GM19099 (cell line): ENCODE measurements around the gene ZNF581.

Experiments
- POLR2A ChIP-seq: IDR thresholded peaks from 3 replicates; pipeline ENCODE4 v1.6.1; 2011; ENCODE audit warnings: low read depth; ENCODE audit not compliant: insufficient read length; ENCODE audit errors: extremely low read depth

ZNF581 gene

GRCh38 chr19:55673465-55673864 lies 30.0 kb downstream of the ZNF581 start:
- no peak for TF ChIP-seq POLR2A

DNA sequence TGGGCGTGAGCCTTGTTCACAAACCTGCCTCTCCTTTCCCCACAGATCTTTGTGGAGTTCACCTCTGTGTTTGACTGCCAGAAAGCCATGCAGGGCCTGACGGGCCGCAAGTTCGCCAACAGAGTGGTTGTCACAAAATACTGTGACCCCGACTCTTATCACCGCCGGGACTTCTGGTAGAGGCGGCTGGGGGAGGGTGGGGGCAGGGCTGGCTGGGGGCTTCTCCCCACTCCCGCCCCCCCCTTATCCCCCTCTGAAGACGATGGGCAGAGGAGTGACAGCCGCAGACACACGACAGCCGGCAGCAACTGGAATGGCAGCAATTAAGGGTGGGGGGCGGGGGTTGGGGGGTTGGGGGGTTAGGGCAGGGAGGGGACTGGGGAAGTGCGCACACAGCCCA lies 30.4 kb downstream of the ZNF581 start:
- TF ChIP-seq POLR2A = no peak

DNA sequence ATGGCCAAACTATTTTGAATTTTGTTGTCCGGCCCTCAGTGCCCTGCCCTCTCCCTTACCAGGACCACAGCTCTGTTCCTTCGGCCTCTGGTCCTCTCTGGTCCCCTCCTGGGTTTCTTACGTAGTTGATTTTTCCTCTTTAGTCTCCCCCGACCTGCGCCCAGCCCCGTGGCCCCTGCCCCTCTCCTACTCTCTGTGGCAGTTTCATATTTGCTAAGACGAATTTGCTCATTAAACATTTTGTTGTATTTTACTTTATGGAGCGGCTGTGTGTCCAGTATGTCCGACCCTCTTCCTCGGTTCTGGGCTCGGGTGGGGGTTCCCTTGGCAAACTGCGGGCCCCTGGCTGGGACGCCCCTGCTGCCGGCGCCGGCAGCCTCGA lies 31.0 kb downstream of the ZNF581 start:
- TF ChIP-seq POLR2A = no peak

- peak; percentile 63 for TF ChIP-seq POLR2A
These were observed 31.6 kb downstream of the ZNF581 start, which contains the start of gene EPN1 for GRCh38 chr19:55674841-55675660. TSS of gene EPN1 (plus strand) at chr19:55675226. CDS start at chr19:55678628, 3,402 bp downstream.

DNA sequence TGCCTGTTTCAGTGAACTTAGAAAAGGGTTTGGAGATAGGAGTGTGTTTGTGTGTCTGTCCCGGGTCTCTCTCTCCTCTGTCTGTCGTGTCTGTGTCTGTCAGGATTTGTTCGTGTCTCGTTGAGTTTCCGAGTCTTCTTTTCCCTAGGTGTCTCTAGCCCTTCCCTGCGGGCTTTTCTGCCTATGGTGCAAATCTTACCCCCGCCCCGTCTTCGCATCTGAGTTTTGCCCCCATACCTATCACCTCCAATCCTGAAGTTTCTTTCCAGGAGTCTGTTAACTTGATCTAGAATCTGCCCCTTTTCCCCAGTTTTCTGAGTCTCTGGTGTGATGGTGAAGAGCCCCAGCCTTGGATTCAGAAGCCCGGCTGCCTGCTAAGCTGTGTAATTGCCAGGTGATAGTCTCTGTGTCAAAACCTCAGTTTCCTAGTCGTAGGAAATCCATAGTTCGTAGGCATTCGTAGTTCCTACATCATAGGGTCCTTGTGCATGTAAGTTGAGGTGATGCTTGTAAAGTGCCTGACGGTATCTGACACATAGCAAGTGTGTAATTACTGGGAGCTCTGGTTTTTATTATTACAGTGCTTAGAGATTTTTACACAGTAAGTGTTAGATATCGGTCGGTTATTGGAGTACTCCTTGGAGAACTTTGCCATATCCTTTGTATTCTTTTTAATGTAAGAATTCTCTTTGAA lies 32.4 kb downstream of the ZNF581 start:
- no peak for TF ChIP-seq POLR2A

- no peak for TF ChIP-seq POLR2A
These were observed 32.9 kb downstream of the ZNF581 start for GRCh38 chr19:55676383-55676782.

- TF ChIP-seq POLR2A = peak; percentile 35
These were observed 33.5 kb downstream of the ZNF581 start for GRCh38 chr19:55676889-55677505.

GRCh38 chr19:55677572-55678028 lies 34.2 kb downstream of the ZNF581 start:
- TF ChIP-seq POLR2A = no peak

- peak; percentile 52 for TF ChIP-seq POLR2A
These were observed 34.7 kb downstream of the ZNF581 start for GRCh38 chr19:55678121-55678671.

- TF ChIP-seq POLR2A = no peak
These were observed 36.2 kb downstream of the ZNF581 start for GRCh38 chr19:55679343-55680257.

GRCh38 chr19:55680339-55681130 lies 37.1 kb downstream of the ZNF581 start:
- no peak for TF ChIP-seq POLR2A

DNA sequence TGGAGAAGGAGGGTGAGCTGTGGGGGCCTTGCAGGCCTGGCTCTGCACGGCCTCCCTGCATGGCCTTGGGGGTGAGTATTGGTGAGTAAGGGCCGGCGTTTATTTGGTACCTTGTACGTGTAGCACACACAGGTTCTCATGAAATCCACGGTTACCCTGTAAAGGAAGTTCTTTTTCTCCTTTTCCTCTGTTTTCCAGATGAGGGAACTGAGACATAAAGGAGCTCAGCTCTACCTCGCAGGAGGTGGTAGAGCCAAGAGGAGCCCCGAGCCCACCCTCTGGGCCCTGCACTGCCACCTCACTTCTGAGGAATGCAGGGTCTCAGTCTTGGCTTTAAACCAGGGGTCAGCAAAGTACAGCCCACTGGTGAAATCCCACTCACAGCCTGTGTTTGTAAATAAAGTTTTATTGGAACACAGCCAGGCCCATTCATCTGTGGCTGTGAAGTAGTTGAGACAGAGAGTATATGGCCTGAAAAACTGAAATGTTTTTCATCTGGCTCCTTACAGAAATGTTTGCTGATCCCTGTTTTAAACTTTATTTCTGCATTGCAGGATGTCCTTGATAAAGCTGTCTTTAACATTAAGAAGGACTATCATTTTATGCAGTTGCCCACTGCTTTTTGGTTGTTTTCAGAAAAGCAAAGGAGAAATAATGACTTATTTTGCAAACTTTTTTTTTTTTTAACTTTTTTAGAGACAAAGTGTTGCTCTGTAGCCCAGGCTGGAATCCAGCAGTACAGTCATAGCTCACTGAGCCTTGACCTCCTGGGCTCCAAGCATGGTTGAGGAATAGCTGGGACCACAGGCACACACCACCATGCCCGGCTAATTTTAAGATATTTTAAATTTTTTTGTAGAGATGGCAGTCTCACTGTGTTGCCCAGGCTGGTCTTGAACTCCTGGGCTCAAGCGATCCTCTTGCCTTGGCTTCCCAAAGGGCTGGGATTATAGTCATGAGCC lies 38.0 kb downstream of the ZNF581 start:
- no peak for TF ChIP-seq POLR2A

- TF ChIP-seq POLR2A = no peak
These were observed 40.2 kb downstream of the ZNF581 start for GRCh38 chr19:55683449-55684261.
